Suprapubic skin (tissue), 4 donors: ENCODE results near the gene CPHXL2. TPM values are rescaled to one million over a fixed set of nuclear protein-coding genes. Genes with fewer than 3 reads are reported as not detected.

Experiments
- DNase-seq, 2 donors: peaks; one replicate each; pipeline ENCODE4 v3.0.0-alpha.2; 2019; ENCODE audit warnings: low spot score in 2 of 2
- H3K27ac ChIP-seq: fragments of 200-600 bp; sonication (generic); one replicate; pipeline ENCODE4 v1.5.1; 2019
- H3K27me3 ChIP-seq: fragments of 200-600 bp; sonication (generic); one replicate; pipeline ENCODE4 v1.5.1; 2019
- H3K36me3 ChIP-seq: fragments of 200-600 bp; sonication (generic); one replicate; pipeline ENCODE4 v1.5.1; 2019
- H3K4me1 ChIP-seq: fragments of 200-600 bp; sonication (generic); one replicate; pipeline ENCODE4 v1.5.1; 2019
- H3K4me3 ChIP-seq: fragments of 200-600 bp; sonication (generic); one replicate; pipeline ENCODE4 v1.5.1; 2019; ENCODE audit warnings: mild to moderate bottlenecking
- H3K9me3 ChIP-seq: fragments of 200-600 bp; sonication (generic); one replicate; pipeline ENCODE4 v1.5.1; 2019
- EP300 ChIP-seq: sonication (generic); formaldehyde crosslinking; IDR thresholded peaks from one replicate; pipeline ENCODE4 v1.6.1; 2017; ENCODE audit warnings: antibody characterized with exemption
- POLR2A ChIP-seq, 2 donors: fragments of 450-650 bp; IDR thresholded peaks; one replicate each; pipeline ENCODE4 v1.6.1; 2017; ENCODE audit warnings: antibody characterized with exemption in 2 of 2, mild to moderate bottlenecking in 2 of 2, moderate library complexity in 2 of 2
- POLR2AphosphoS5 ChIP-seq, 3 donors: sonication (generic); formaldehyde crosslinking; IDR thresholded peaks; one replicate each; pipeline ENCODE4 v1.6.1; 2017; ENCODE audit warnings: antibody characterized with exemption in 3 of 3
- WGBS: methylation state at CpG from one replicate; pipeline ENCODE4 v1.1.5; 2018; 5-methylcytosine and 5-hydroxymethylcytosine counted together
- total RNA-seq, 4 donors: library from RNA; depleted of rRNA; stranded (reverse); fragments of >200 nt; gene quantifications; one replicate each; pipeline ENCODE4 v1.1.0, GENCODE V29; 2016
- TF ChIP-seq, protein P1 (sequence below), 2 donors: fragments of 200-600 bp in 1 of 2; fragments of 450-650 bp in 1 of 2; sonication (generic) in 1 of 2; IDR thresholded peaks; one replicate each; pipeline ENCODE4 v1.5.1; 2016 to 2019; ENCODE audit warnings: antibody characterized with exemption in 2 of 2, mild to moderate bottlenecking in 1 of 2, moderate library complexity in 1 of 2

The CPHXL2 gene
- total RNA-seq, 4 donors from 2014 or later, result not detected

DNA sequence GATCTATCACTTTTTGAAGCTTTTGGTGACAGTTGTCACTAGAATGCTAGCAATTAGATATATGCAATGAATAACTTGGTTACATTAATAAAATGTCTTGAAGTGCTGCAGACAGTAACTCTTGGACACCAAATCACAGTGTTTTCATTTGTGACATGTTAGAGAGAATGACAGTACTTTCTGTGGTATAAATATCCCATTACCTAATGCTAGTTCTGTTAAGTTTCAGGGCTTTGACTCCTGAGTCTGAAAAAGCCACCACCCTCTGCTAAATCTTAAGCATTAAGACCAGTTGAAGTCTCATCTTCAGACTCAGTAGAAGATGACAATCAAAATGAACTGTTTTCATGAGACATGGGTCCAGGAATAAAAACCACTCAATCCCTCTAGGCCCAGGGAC, 10.6 kb upstream of the CPHXL2 start:
- no peaks in the 10 kb centered on the region for H3K27me3 ChIP-seq
- H3K9me3 ChIP-seq, result no peaks in the 10 kb centered on the region
- no peak overlapping the region for H3K27ac ChIP-seq
- H3K4me3 ChIP-seq, result no peak overlapping the region
- TF ChIP-seq POLR2A (IDR thresholded peaks at IDR 0.05), result no peak
- no peak for TF ChIP-seq EP300
- no peak for TF ChIP-seq POLR2AphosphoS5 (IDR thresholded peaks at IDR 0.05)
- TF ChIP-seq, protein P1, sequence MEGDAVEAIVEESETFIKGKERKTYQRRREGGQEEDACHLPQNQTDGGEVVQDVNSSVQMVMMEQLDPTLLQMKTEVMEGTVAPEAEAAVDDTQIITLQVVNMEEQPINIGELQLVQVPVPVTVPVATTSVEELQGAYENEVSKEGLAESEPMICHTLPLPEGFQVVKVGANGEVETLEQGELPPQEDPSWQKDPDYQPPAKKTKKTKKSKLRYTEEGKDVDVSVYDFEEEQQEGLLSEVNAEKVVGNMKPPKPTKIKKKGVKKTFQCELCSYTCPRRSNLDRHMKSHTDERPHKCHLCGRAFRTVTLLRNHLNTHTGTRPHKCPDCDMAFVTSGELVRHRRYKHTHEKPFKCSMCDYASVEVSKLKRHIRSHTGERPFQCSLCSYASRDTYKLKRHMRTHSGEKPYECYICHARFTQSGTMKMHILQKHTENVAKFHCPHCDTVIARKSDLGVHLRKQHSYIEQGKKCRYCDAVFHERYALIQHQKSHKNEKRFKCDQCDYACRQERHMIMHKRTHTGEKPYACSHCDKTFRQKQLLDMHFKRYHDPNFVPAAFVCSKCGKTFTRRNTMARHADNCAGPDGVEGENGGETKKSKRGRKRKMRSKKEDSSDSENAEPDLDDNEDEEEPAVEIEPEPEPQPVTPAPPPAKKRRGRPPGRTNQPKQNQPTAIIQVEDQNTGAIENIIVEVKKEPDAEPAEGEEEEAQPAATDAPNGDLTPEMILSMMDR (IDR thresholded peaks at IDR 0.05), result no peak
- no peak for DNase-seq
- H3K36me3 ChIP-seq, result no peaks in the 10 kb centered on the region
- no peaks in the 10 kb centered on the region for H3K4me1 ChIP-seq

DNA sequence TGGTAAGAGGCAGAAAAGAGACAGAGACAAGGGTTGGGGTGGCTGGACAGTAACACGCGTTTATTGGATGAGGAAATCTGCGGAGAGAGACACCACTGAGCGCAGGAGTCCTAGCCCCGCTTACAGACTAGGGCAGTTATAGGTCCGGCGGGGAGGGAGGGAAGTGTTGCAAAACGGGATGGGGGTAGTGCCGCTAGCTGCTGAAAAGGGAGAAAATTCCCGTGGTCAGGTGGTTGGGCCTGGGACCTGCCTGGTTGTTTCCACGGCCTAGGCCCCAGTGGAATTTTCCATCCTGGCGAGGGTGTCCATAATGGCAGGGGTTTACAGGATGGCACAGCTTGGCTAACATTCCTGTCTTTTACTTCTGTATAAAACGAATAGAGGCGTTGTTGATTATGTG, 5.5 kb upstream of the CPHXL2 start:
- no peaks in the 10 kb centered on the region for H3K27me3 ChIP-seq
- no peak for DNase-seq
- TF ChIP-seq POLR2AphosphoS5 (IDR thresholded peaks at IDR 0.05) (no peak), EP300 (no peak)
- no peaks in the 10 kb centered on the region for H3K4me1 ChIP-seq
- no peaks in the 10 kb centered on the region for H3K36me3 ChIP-seq
- WGBS, result 89% methylated on average over 14 of the region's 14 CpGs
- no peaks in the 10 kb centered on the region for H3K9me3 ChIP-seq
- no peak overlapping the region for H3K4me3 ChIP-seq
- H3K27ac ChIP-seq, result no peak overlapping the region

DNA sequence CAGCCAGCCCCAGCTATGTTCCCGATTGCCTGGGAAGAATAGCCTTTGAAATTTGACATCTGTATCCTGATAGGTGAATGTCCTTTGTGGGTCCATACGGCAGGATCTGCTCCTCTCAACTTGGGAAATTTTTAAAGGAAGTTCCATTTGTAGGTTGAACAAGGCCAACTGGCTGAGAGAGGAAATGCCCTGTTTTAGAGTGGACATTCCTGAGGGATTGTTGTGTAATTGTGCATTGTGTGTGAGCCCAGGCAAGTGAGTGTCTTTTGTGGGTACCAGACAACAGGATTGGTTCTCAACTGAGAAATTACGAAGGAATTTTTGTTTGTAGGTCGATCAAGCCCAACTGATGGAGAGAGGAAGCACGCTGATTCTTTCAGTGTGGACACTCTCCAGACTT, 2.6 kb upstream of the CPHXL2 start:
- Histone ChIP-seq H3K27ac (no peak overlapping the region), H3K36me3 (no peaks in the 10 kb centered on the region), H3K4me1 (no peaks in the 10 kb centered on the region), H3K27me3 (no peaks in the 10 kb centered on the region), H3K4me3 (no peak overlapping the region), H3K9me3 (no peaks in the 10 kb centered on the region)
- WGBS, result 78% methylated on average over 5 of the region's 5 CpGs
- DNase-seq, result no peak
- TF ChIP-seq POLR2A (IDR thresholded peaks at IDR 0.05) (no peak), EP300 (no peak), POLR2AphosphoS5 (IDR thresholded peaks at IDR 0.05) (no peak)
- TF ChIP-seq, protein P1 (IDR thresholded peaks at IDR 0.05), result no peak

DNA sequence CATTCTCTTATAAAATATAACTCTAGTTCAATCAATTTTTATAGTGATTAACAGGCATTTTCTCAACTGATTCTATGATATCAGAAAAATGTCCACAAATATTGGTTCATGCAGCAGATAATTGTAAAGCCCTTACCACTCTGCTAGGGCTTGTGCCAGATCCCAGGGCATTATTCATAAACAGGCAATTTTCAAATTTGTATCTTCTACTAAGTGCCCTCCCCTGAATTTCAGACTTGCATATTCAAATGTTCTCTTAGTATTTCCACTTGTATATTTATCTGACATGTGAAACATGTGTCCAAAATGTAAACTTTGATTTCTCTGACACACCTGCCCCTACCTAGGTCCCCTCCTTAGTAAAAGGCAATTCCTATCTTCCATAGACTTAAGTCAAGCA, 9.3 kb downstream of the CPHXL2 start:
- Histone ChIP-seq H3K4me3 (no peak overlapping the region), H3K9me3 (no peaks in the 10 kb centered on the region), H3K36me3 (no peaks in the 10 kb centered on the region), H3K27me3 (no peaks in the 10 kb centered on the region), H3K27ac (no peak overlapping the region), H3K4me1 (no peaks in the 10 kb centered on the region)
- DNase-seq, result no peak
- TF ChIP-seq, protein P1 (IDR thresholded peaks at IDR 0.05), result no peak
- no peak for TF ChIP-seq POLR2A (IDR thresholded peaks at IDR 0.05)
- no peak for TF ChIP-seq POLR2AphosphoS5 (IDR thresholded peaks at IDR 0.05)
- TF ChIP-seq EP300, result no peak

DNA sequence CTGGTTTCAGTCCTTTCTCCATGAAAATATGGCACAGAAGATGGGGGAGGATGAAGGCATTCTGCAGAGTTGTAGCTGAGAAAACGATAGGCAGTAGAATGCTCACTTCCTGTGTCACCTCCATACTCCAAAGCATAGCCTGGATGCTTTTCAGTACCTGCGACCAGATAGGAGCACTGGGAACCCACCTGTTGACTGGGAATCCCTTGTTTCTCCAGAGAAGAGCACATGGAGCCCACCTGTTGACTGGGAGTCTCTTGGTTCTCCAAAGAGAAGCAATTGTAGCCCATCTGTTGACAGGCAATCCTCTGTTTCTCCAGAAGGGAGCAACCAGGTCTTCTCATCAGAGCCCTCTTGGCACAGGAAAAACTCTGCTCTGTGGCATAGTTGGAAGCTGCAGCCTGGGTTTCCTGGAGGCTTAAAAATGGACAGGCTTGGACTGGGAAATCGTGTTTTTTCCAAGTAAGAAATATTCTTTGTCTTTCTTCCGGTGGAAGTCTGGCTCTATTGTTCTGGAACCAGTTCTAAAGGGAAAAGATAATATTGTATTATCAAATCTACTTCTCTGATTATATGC, 16.0 kb downstream of the CPHXL2 start:
- Histone ChIP-seq H3K4me3 (no peak overlapping the region), H3K27me3 (no peaks in the 10 kb centered on the region), H3K36me3 (peaks cover 40% of the 10 kb centered on the region), H3K4me1 (peaks cover 11% of the 10 kb centered on the region), H3K27ac (no peak overlapping the region), H3K9me3 (no peaks in the 10 kb centered on the region)
- no peak for DNase-seq
- TF ChIP-seq POLR2AphosphoS5 (IDR thresholded peaks at IDR 0.05), result no peak
- no peak for TF ChIP-seq EP300
- TF ChIP-seq, protein P1 (IDR thresholded peaks at IDR 0.05), result no peak
- no peak for TF ChIP-seq POLR2A (IDR thresholded peaks at IDR 0.05)
- 71% methylated on average over 4 of the region's 4 CpGs for WGBS

DNA sequence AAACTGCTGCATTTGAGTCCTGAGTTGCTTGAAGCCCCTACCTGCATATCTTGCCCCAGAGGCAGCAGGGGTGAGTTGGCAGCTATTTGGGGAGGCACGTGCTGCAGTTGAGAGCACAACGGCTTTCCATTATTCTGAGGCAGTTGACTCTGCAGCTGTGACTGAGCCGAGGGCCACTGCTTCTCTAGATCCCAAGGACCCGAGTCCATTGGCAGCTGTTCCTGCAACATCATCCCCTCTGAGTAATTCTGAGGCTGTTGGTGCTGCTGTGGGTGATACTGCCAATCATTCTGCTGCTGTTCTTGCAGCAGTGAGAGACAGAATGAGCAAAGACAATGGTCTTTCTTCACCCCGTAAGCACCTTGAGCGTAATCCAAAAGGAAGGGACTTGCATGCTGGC, 16.5 kb downstream of the CPHXL2 start:
- Histone ChIP-seq H3K27me3 (no peaks in the 10 kb centered on the region), H3K4me3 (no peak overlapping the region), H3K36me3 (peaks cover 45% of the 10 kb centered on the region), H3K27ac (no peak overlapping the region), H3K9me3 (no peaks in the 10 kb centered on the region), H3K4me1 (peaks cover 11% of the 10 kb centered on the region)
- TF ChIP-seq POLR2AphosphoS5 (IDR thresholded peaks at IDR 0.05) (no peak), POLR2A (IDR thresholded peaks at IDR 0.05) (no peak), EP300 (no peak)
- TF ChIP-seq, protein P1 (IDR thresholded peaks at IDR 0.05), result no peak
- 89% methylated on average over 6 of the region's 6 CpGs for WGBS
- DNase-seq, result no peak
